ENCODE measurements around the gene CNOT3. TPM values are rescaled to one million over a fixed set of nuclear protein-coding genes. Genes with fewer than 3 reads are reported as not detected.

Gene CNOT3
- total and polyA plus RNA-seq, 9 donors, result 8.3 to 51.1 (median 36.0) TPM

Other genes with a start within 250 kb of the CNOT3 start
- gene CACNG7, start 228.5 kb upstream of the CNOT3 start, total RNA-seq, result 0.04 TPM
- 1 to 10 TPM in 5 of 8 donors, under 1 TPM in 2, not detected in 1; 0.56 to 2.1 (median 1.1) TPM for gene CACNG7, start 228.5 kb upstream of the CNOT3 start, polyA plus RNA-seq (ENCODE audit: insufficient read depth in 1 of 8, insufficient read length in 8 of 8, low replicate concordance in 1 of 8)
- 0.09 TPM for gene CACNG8, start 174.8 kb upstream of the CNOT3 start, total RNA-seq
- 1 to 10 TPM in 2 of 8 donors, under 1 TPM in 6; 0.29 to 1.1 (median 0.65) TPM for gene CACNG8, start 174.8 kb upstream of the CNOT3 start, polyA plus RNA-seq (ENCODE audit: insufficient read depth in 1 of 8, insufficient read length in 8 of 8, low replicate concordance in 1 of 8)
- 21.5 TPM for gene CACNG6, start 146.1 kb upstream of the CNOT3 start, total RNA-seq
- 10 to 100 TPM; 25.7 to 47.8 (median 33.0) TPM for gene CACNG6, start 146.1 kb upstream of the CNOT3 start, polyA plus RNA-seq (ENCODE audit: insufficient read depth in 1 of 8, insufficient read length in 8 of 8, low replicate concordance in 1 of 8)
- gene VSTM1, start 73.9 kb upstream of the CNOT3 start, total RNA-seq, result not detected
- under 1 TPM in 6 of 8 donors, not detected in 2; 0.19 to 0.53 (median 0.25) TPM for gene VSTM1, start 73.9 kb upstream of the CNOT3 start, polyA plus RNA-seq (ENCODE audit: insufficient read depth in 1 of 8, insufficient read length in 8 of 8, low replicate concordance in 1 of 8)
- not detected for gene TARM1, start 56.4 kb upstream of the CNOT3 start, total RNA-seq
- under 1 TPM in 3 of 8 donors, not detected in 5; 0.14 to 0.27 (median 0.27) TPM for gene TARM1, start 56.4 kb upstream of the CNOT3 start, polyA plus RNA-seq (ENCODE audit: insufficient read depth in 1 of 8, insufficient read length in 8 of 8, low replicate concordance in 1 of 8)
- 0.09 TPM for gene OSCAR, start 37.0 kb upstream of the CNOT3 start, total RNA-seq
- gene OSCAR, start 37.0 kb upstream of the CNOT3 start, polyA plus RNA-seq (ENCODE audit: insufficient read depth in 1 of 8, insufficient read length in 8 of 8, low replicate concordance in 1 of 8), result under 1 TPM; 0.31 to 0.74 (median 0.47) TPM
- 167 TPM for gene NDUFA3, start 34.9 kb upstream of the CNOT3 start, total RNA-seq
- 100 to 1,000 TPM in 6 of 8 donors, 10 to 100 TPM in 2; 89.3 to 124 (median 105) TPM for gene NDUFA3, start 34.9 kb upstream of the CNOT3 start, polyA plus RNA-seq (ENCODE audit: insufficient read depth in 1 of 8, insufficient read length in 8 of 8, low replicate concordance in 1 of 8)
- 16.6 TPM for gene TFPT, start 22.1 kb upstream of the CNOT3 start, total RNA-seq
- gene TFPT, start 22.1 kb upstream of the CNOT3 start, polyA plus RNA-seq (ENCODE audit: insufficient read depth in 1 of 8, insufficient read length in 8 of 8, low replicate concordance in 1 of 8), result 10 to 100 TPM; 15.1 to 18.4 (median 17.1) TPM
- gene PRPF31, start 22.0 kb upstream of the CNOT3 start, total RNA-seq, result 38.7 TPM
- gene PRPF31, start 22.0 kb upstream of the CNOT3 start, polyA plus RNA-seq (ENCODE audit: insufficient read depth in 1 of 8, insufficient read length in 8 of 8, low replicate concordance in 1 of 8), result 10 to 100 TPM; 43.2 to 55.5 (median 52.8) TPM
- gene LENG1, start 22.0 kb downstream of the CNOT3 start, total RNA-seq, result 9.0 TPM
- 10 to 100 TPM in 2 of 8 donors, 1 to 10 TPM in 6; 9.1 to 11.1 (median 9.7) TPM for gene LENG1, start 22.0 kb downstream of the CNOT3 start, polyA plus RNA-seq (ENCODE audit: insufficient read depth in 1 of 8, insufficient read length in 8 of 8, low replicate concordance in 1 of 8)
- 1.5 TPM for gene TMC4, start 35.4 kb downstream of the CNOT3 start, total RNA-seq
- gene TMC4, start 35.4 kb downstream of the CNOT3 start, polyA plus RNA-seq (ENCODE audit: insufficient read depth in 1 of 8, insufficient read length in 8 of 8, low replicate concordance in 1 of 8), result 1 to 10 TPM; 1.9 to 8.0 (median 4.1) TPM
- gene MBOAT7, start 51.8 kb downstream of the CNOT3 start, total RNA-seq, result 11.1 TPM
- 10 to 100 TPM; 20.1 to 38.3 (median 28.5) TPM for gene MBOAT7, start 51.8 kb downstream of the CNOT3 start, polyA plus RNA-seq (ENCODE audit: insufficient read depth in 1 of 8, insufficient read length in 8 of 8, low replicate concordance in 1 of 8)
- gene TSEN34, start 53.5 kb downstream of the CNOT3 start, total RNA-seq, result 25.8 TPM
- 10 to 100 TPM; 28.0 to 42.8 (median 36.3) TPM for gene TSEN34, start 53.5 kb downstream of the CNOT3 start, polyA plus RNA-seq (ENCODE audit: insufficient read depth in 1 of 8, insufficient read length in 8 of 8, low replicate concordance in 1 of 8)
- gene RPS9, start 63.1 kb downstream of the CNOT3 start, total RNA-seq, result 2,526 TPM
- gene RPS9, start 63.1 kb downstream of the CNOT3 start, polyA plus RNA-seq (ENCODE audit: insufficient read depth in 1 of 8, insufficient read length in 8 of 8, low replicate concordance in 1 of 8), result 1,000 to 10,000 TPM; 2,473 to 2,976 (median 2,757) TPM
- 1.4 TPM for gene LILRB3, start 85.2 kb downstream of the CNOT3 start, total RNA-seq
- 1 to 10 TPM; 1.6 to 4.2 (median 2.9) TPM for gene LILRB3, start 85.2 kb downstream of the CNOT3 start, polyA plus RNA-seq (ENCODE audit: insufficient read depth in 1 of 8, insufficient read length in 8 of 8, low replicate concordance in 1 of 8)
- 0.71 TPM for gene LILRA6, start 105.0 kb downstream of the CNOT3 start, total RNA-seq
- 1 to 10 TPM; 1.0 to 2.6 (median 1.8) TPM for gene LILRA6, start 105.0 kb downstream of the CNOT3 start, polyA plus RNA-seq (ENCODE audit: insufficient read depth in 1 of 8, insufficient read length in 8 of 8, low replicate concordance in 1 of 8)
- gene LILRB5, start 119.5 kb downstream of the CNOT3 start, total RNA-seq, result 5.5 TPM
- 10 to 100 TPM in 2 of 8 donors, 1 to 10 TPM in 6; 6.1 to 11.8 (median 8.2) TPM for gene LILRB5, start 119.5 kb downstream of the CNOT3 start, polyA plus RNA-seq (ENCODE audit: insufficient read depth in 1 of 8, insufficient read length in 8 of 8, low replicate concordance in 1 of 8)
- 0.53 TPM for gene LILRB2, start 143.3 kb downstream of the CNOT3 start, total RNA-seq
- gene LILRB2, start 143.3 kb downstream of the CNOT3 start, polyA plus RNA-seq (ENCODE audit: insufficient read depth in 1 of 8, insufficient read length in 8 of 8, low replicate concordance in 1 of 8), result 1 to 10 TPM; 1.4 to 2.9 (median 2.2) TPM
- gene LILRA5, start 175.4 kb downstream of the CNOT3 start, total RNA-seq, result 0.22 TPM
- 1 to 10 TPM in 2 of 8 donors, under 1 TPM in 6; 0.17 to 1.5 (median 0.61) TPM for gene LILRA5, start 175.4 kb downstream of the CNOT3 start, polyA plus RNA-seq (ENCODE audit: insufficient read depth in 1 of 8, insufficient read length in 8 of 8, low replicate concordance in 1 of 8)
- gene LILRA4, start 201.4 kb downstream of the CNOT3 start, total RNA-seq, result not detected
- under 1 TPM in 1 of 8 donors, not detected in 7; 0.48 TPM for gene LILRA4, start 201.4 kb downstream of the CNOT3 start, polyA plus RNA-seq (ENCODE audit: insufficient read depth in 1 of 8, insufficient read length in 8 of 8, low replicate concordance in 1 of 8)
- 5.3 TPM for gene LAIR1, start 227.2 kb downstream of the CNOT3 start, total RNA-seq
- gene LAIR1, start 227.2 kb downstream of the CNOT3 start, polyA plus RNA-seq (ENCODE audit: insufficient read depth in 1 of 8, insufficient read length in 8 of 8, low replicate concordance in 1 of 8), result 10 to 100 TPM in 1 of 8 donors, 1 to 10 TPM in 7; 6.8 to 11.8 (median 7.4) TPM